MM.1S (cell line): ENCODE data around the gene PHF12.

Experiments
- DNase-seq: peaks from one replicate; pipeline ENCODE4 v3.0.0-alpha.2; 2015
- H2AFZ ChIP-seq: fragments of 300-600 bp; sonication (generic); 2 replicates; pipeline ENCODE4 v1.6.0; 2016; ENCODE audit warnings: antibody characterized with exemption, low read length
- H3F3A ChIP-seq: fragments of 300-600 bp; sonication (generic); 2 replicates; pipeline ENCODE4 v1.6.1; 2016; ENCODE audit warnings: mild to moderate bottlenecking, antibody characterized with exemption, low read length, moderate library complexity, mixed read lengths; ENCODE audit not compliant: insufficient read depth
- H3K27ac ChIP-seq: fragments of 300-600 bp; sonication (generic); 2 replicates; pipeline ENCODE4 v1.5.1; 2016; ENCODE audit warnings: mild to moderate bottlenecking, low read length
- H3K27me3 ChIP-seq: fragments of 300-600 bp; sonication (generic); replicated peaks from 2 replicates; pipeline ENCODE4 v1.6.0; 2016; ENCODE audit warnings: low read length; ENCODE audit not compliant: insufficient read depth
- H3K36me3 ChIP-seq: fragments of 300-600 bp; sonication (generic); replicated peaks from 2 replicates; pipeline ENCODE4 v1.6.1; 2016; ENCODE audit warnings: mild to moderate bottlenecking, low read length, mixed read lengths; ENCODE audit not compliant: insufficient read depth
- H3K4me1 ChIP-seq: fragments of 300-600 bp; sonication (generic); 2 replicates; pipeline ENCODE4 v1.6.1; 2016; ENCODE audit warnings: low read length, mixed read lengths
- H3K4me2 ChIP-seq: fragments of 300-600 bp; sonication (generic); 2 replicates; pipeline ENCODE4 v1.6.0; 2016; ENCODE audit warnings: low read depth, low read length
- H3K4me3 ChIP-seq: fragments of 300-600 bp; sonication (generic); 2 replicates; pipeline ENCODE4 v1.5.1; 2016; ENCODE audit warnings: low read length, mixed read lengths
- H3K79me2 ChIP-seq: fragments of 300-600 bp; sonication (generic); 2 replicates; pipeline ENCODE4 v1.6.1; 2016; ENCODE audit warnings: mixed run types, low read length, mixed read lengths
- H3K9ac ChIP-seq: fragments of 300-600 bp; sonication (generic); 2 replicates; pipeline ENCODE4 v1.6.1; 2016; ENCODE audit warnings: low read length, mixed read lengths
- H3K9me2 ChIP-seq: fragments of 300-600 bp; sonication (generic); replicated peaks from 2 replicates; pipeline ENCODE4 v1.6.1; 2016; ENCODE audit warnings: mild to moderate bottlenecking, low read length, mixed read lengths; ENCODE audit not compliant: insufficient read depth
- H3K9me3 ChIP-seq: fragments of 300-600 bp; sonication (generic); replicated peaks from 2 replicates; pipeline ENCODE4 v1.6.1; 2016; ENCODE audit warnings: mild to moderate bottlenecking, low read length, mixed read lengths; ENCODE audit not compliant: insufficient read depth
- H4K20me1 ChIP-seq: fragments of 300-600 bp; sonication (generic); 2 replicates; pipeline ENCODE4 v1.6.1; 2016; ENCODE audit warnings: mild to moderate bottlenecking, low read length, moderate library complexity, mixed read lengths; ENCODE audit not compliant: insufficient read depth
- CTCF ChIP-seq: fragments of 300-600 bp; sonication (generic); IDR thresholded peaks from 2 replicates; pipeline ENCODE4 v1.5.1; 2016; ENCODE audit warnings: antibody characterized with exemption, low read length, mixed read lengths
- EZH2 ChIP-seq: fragments of 300-600 bp; sonication (generic); optimal IDR thresholded peaks from 2 replicates; pipeline ENCODE3; 2017; ENCODE audit warnings: low read depth, mild to moderate bottlenecking, antibody characterized with exemption, low read length, mixed read lengths
- EZH2phosphoT487 ChIP-seq: fragments of 300-600 bp; sonication (generic); IDR thresholded peaks from 2 replicates; pipeline ENCODE4 v1.6.1; 2018; ENCODE audit warnings: antibody characterized with exemption, low read length

Gene PHF12

GRCh38 chr17:28880572-28880945 lies 70.8 kb downstream of the PHF12 start:
- Histone ChIP-seq H3K4me3 (no peak overlapping the region), H3K4me2 (no peak overlapping the region), H3F3A (peaks cover 4% of the 10 kb centered on the region; the same call in 1 of the 2 replicates), H3K27me3 (no peaks in the 10 kb centered on the region), H3K9me3 (no peaks in the 10 kb centered on the region), H3K36me3 (no peaks in the 10 kb centered on the region), H2AFZ (no peak overlapping the region), H3K9me2 (no peaks in the 10 kb centered on the region), H3K79me2 (no peaks in the 10 kb centered on the region), H3K27ac (no peak overlapping the region), H3K4me1 (no peaks in the 10 kb centered on the region), H3K9ac (no peak overlapping the region), H4K20me1 (no peaks in the 10 kb centered on the region)
- TF ChIP-seq CTCF (no peak), EZH2 (no peak), EZH2phosphoT487 (no peak)
- no peak for DNase-seq

GRCh38 chr17:28879886-28880571 lies 71.3 kb downstream of the PHF12 start:
- no peak for DNase-seq
- no peak overlapping the region for H3K27ac ChIP-seq
- H3F3A ChIP-seq, result peaks cover 4% of the 10 kb centered on the region; the same call in 1 of the 2 replicates
- H3K4me2 ChIP-seq, result no peak overlapping the region
- no peaks in the 10 kb centered on the region for H3K9me3 ChIP-seq
- H2AFZ ChIP-seq, result no peak overlapping the region
- TF ChIP-seq EZH2, result no peak
- no peak for TF ChIP-seq CTCF
- TF ChIP-seq EZH2phosphoT487, result no peak
- H3K36me3 ChIP-seq, result no peaks in the 10 kb centered on the region
- H3K9ac ChIP-seq, result no peak overlapping the region
- no peaks in the 10 kb centered on the region for H4K20me1 ChIP-seq
- no peaks in the 10 kb centered on the region for H3K27me3 ChIP-seq
- no peaks in the 10 kb centered on the region for H3K4me1 ChIP-seq
- no peaks in the 10 kb centered on the region for H3K79me2 ChIP-seq
- no peaks in the 10 kb centered on the region for H3K9me2 ChIP-seq
- H3K4me3 ChIP-seq, result no peak overlapping the region

- H3K36me3 ChIP-seq, result no peaks in the 10 kb centered on the region
- H3K9ac ChIP-seq, result no peak overlapping the region
- TF ChIP-seq EZH2, result no peak
- TF ChIP-seq CTCF, result peak; percentile 23
- H4K20me1 ChIP-seq, result no peaks in the 10 kb centered on the region
- H3F3A ChIP-seq, result peaks cover 4% of the 10 kb centered on the region; the same call in 1 of the 2 replicates
- no peak overlapping the region for H3K27ac ChIP-seq
- no peaks in the 10 kb centered on the region for H3K27me3 ChIP-seq
- no peak overlapping the region for H3K4me3 ChIP-seq
- H3K4me1 ChIP-seq, result no peaks in the 10 kb centered on the region
- no peak overlapping the region for H2AFZ ChIP-seq
- H3K9me3 ChIP-seq, result no peaks in the 10 kb centered on the region
- no peaks in the 10 kb centered on the region for H3K79me2 ChIP-seq
- no peaks in the 10 kb centered on the region for H3K9me2 ChIP-seq
- DNase-seq, result peak; percentile 31
- H3K4me2 ChIP-seq, result no peak overlapping the region
Observed at GRCh38 chr17:28878981-28879380, 72.3 kb downstream of the PHF12 start.
